ENCODE measurements around the gene UTF1.

DNA sequence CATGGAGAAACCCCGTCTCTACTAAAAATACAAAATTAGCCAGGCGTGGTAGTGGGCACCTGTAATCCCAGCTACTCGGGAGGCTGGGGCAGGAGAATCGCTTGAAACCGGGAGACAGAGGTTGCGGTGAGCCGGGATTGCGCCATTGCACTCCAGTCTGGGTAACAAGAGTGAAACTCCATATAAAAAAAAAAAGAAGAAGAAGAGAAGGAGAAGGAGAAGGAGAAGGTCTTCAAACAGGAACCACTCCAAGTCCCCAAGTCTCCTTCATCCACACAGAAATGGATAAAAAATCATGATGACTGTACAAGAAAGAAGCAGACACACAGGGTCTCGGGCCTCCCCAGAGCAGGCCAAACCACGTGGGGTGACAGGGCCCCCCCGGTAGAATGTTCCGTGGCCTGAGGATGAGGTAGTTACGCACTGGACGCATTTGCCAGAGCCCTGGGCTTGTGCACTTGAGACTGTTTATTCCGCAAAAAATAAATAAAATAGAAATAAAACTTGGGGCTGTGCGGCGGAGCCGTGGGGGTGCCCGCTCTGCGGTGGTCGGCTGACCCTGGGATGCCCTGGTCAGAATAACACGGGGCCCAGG lies 23.4 kb downstream of the UTF1 start:
- TF ChIP-seq, protein P1, sequence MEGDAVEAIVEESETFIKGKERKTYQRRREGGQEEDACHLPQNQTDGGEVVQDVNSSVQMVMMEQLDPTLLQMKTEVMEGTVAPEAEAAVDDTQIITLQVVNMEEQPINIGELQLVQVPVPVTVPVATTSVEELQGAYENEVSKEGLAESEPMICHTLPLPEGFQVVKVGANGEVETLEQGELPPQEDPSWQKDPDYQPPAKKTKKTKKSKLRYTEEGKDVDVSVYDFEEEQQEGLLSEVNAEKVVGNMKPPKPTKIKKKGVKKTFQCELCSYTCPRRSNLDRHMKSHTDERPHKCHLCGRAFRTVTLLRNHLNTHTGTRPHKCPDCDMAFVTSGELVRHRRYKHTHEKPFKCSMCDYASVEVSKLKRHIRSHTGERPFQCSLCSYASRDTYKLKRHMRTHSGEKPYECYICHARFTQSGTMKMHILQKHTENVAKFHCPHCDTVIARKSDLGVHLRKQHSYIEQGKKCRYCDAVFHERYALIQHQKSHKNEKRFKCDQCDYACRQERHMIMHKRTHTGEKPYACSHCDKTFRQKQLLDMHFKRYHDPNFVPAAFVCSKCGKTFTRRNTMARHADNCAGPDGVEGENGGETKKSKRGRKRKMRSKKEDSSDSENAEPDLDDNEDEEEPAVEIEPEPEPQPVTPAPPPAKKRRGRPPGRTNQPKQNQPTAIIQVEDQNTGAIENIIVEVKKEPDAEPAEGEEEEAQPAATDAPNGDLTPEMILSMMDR (IDR thresholded peaks at IDR 0.05), result no peak
- TF ChIP-seq POLR2AphosphoS5 (IDR thresholded peaks at IDR 0.05; ENCODE audit: insufficient read depth in 1 of 2, low read depth in 1 of 2) (no peak), POLR2A (IDR thresholded peaks at IDR 0.05) (no peak)

All from vagina (tissue), 2 donors.